Epidermal melanocyte (primary cell): Measurements from ENCODE around the gene SPAST.
"Not testable (repeated sequence)": the region's sequence is repeated elsewhere in the genome, so short reads cannot be mapped to it uniquely, and the experiment has no call there.

Experiments used
- DNase-seq: peaks from one replicate; pipeline ENCODE4 v3.0.0; 2011; ENCODE audit warnings: low spot score; ENCODE audit not compliant: insufficient read length

Gene SPAST

GRCh38 chr2:32124660-32125059 lies 61.3 kb downstream of the SPAST start:
- no peak for DNase-seq

DNA sequence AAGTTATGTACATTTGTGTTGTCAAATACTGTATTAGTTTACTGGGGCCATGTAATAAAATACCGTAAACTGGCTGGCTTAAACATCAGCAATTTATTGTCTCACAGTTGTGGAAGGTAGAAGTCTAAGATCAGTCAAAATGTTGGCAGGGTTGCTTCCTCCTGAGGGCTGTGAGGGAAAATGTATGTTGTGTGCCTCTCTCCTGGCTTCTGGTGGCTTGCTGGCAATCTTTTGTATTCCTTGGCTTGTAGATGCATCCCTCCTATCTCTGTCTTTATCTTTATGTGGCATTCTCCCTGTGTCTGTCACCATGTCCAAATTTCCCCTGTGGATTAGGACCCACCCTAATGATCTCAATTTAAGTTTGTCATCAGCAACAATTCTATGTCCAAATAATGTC lies 65.3 kb downstream of the SPAST start:
- DNase-seq: no peak

DNA sequence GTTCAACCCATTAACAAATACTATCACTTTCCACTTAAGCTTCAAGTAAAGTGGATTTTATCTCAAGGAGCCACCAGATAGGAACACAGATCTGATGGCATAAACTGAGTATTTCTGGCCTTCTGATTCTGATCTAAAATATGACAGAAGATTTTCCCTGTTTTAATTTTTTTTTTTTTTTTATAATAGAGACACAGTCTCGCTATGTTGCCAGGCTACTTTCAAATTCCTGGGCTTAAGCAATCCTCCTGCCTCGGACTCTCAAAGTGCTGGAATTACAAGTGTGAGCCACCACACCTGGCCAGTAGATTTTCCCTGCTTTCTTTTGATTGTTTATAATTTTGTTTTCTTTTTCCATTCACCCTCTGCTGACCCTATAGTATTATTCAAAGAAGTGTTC lies 65.7 kb downstream of the SPAST start:
- DNase-seq: no peak

GRCh38 chr2:32135409-32135808 lies 72.1 kb downstream of the SPAST start:
- DNase-seq: peak; percentile 31

GRCh38 chr2:32136097-32136496 lies 72.7 kb downstream of the SPAST start:
- DNase-seq: no peak

- not testable (repeated sequence) for DNase-seq
These were observed 88.2 kb downstream of the SPAST start for GRCh38 chr2:32151544-32151943.

DNA sequence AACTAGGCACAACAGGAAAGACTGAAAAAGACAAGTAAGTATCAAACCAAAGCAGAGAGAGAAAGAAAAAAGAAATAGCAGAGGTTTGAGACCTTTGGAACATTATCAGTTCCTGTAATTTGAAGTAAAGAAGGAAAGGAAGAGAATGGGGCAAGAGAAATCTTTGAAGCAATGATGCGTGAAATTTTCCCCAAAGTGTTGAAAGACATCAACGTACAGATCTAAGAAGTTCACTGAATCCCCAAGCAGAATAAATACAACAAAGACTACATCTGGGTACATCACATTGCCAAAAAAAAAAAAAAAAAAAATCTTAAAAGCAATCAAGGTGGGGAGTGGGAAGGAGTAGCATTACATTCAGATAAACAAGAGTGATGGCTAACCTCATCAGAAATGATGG lies 96.3 kb downstream of the SPAST start:
- no peak for DNase-seq

DNA sequence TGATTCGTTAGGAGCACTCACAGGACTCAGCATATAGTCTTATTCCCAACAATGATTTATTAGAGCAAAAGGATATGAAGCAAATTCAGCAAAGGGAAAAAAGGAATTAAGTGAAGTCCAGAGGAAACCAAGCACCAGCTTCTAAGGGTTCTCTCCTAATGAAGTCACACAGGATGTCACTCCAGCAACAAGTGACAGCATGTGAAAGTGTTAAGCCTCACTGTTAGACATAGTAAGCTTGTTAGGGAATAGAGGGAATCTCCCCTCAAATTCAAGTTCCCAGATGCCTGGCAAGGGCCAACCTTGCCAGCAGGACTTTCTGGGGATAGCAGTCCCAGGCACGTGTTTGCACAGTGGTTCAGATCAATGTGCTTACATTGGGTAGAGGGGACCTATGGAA lies 97.9 kb downstream of the SPAST start:
- no peak for DNase-seq

DNA sequence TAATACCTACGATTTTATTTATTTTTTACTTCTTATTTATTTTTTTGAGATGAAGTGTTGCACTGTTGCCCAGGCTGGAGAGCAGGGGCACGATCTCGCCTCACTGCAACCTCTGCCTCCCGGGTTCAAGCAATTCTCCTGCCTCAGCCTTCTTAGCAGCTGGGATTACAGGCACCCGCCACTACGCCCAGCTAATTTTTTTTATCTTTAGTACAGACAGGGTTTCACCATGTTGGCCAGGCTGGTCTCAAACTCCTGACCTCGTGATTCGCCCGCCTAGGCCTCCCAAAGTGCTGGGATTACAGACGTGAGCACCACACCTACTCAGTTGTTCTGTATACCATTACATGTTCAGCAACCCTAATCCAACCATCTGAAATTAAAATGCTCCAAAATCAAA lies 100.9 kb downstream of the SPAST start:
- DNase-seq: not testable (repeated sequence)

- not testable (repeated sequence) for DNase-seq
These were observed 101.6 kb downstream of the SPAST start for GRCh38 chr2:32165027-32165347.

GRCh38 chr2:32166115-32166574 lies 102.8 kb downstream of the SPAST start:
- no peak for DNase-seq

- no peak for DNase-seq
These were observed 105.2 kb downstream of the SPAST start for GRCh38 chr2:32168513-32168912.

DNA sequence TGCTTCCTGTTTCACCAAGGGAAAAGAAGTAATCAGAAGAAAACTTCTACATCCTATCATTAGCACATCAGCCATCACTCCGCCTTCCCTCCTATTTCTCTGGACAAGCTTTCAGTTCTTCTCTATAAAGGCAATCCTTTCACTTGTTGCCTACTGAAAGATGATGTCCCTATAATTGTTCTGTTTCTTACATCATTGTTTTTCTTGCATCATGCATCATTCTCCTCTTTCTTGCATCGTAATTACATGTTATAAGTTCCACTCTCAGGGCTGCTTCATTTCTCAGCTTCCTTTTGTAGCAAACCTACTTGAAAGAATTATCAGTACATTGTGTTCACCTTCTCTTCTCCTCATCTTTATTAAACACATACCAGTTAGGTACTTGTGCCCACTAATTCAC lies 109.5 kb downstream of the SPAST start:
- DNase-seq: no peak

DNA sequence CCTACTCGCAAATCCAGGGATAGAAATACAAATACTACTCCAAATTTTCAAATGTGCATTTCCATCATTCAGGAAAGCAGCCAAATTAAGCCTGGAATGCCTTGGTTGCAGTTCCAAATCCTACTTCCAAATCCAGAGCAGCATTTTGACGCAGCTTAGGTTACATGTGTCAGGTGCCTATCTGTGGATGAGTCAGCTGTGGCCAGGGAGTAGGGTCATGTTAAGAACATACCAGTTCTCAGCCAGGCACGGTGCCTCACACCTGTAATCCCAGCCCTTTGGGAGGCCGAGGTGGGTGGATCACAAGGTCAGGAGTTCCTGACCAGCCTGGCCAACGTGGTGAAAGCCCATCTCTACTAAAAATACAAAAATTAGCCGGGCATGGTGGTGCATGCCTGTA lies 119.3 kb downstream of the SPAST start:
- no peak for DNase-seq

- DNase-seq: no peak
These were observed 125.7 kb downstream of the SPAST start for GRCh38 chr2:32189011-32189410.

GRCh38 chr2:32192418-32192817 lies 129.1 kb downstream of the SPAST start:
- DNase-seq: no peak

DNA sequence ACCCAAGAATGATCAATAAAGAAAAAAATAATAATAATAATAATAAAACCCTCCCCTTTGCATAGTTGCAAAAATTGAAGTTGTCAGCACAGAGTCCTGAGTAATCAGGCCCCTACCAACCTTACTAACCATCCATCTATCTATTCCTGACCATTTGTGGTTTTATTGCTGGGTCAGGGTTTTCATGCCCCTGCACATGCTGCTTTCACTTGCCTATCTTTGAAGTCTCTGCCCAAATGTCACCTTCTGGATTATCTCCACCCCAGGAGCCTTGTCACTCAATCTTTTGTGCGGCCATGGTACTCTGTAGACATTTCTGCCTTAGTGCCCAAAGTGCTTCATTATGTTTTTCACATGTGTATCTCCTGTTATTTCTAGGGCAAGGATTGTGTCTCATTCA lies 137.5 kb downstream of the SPAST start:
- no peak for DNase-seq

- DNase-seq: not testable (repeated sequence)
These were observed 140.1 kb downstream of the SPAST start for GRCh38 chr2:32203428-32203827.
